ENCODE measurements around the gene VAMP5.

DNA sequence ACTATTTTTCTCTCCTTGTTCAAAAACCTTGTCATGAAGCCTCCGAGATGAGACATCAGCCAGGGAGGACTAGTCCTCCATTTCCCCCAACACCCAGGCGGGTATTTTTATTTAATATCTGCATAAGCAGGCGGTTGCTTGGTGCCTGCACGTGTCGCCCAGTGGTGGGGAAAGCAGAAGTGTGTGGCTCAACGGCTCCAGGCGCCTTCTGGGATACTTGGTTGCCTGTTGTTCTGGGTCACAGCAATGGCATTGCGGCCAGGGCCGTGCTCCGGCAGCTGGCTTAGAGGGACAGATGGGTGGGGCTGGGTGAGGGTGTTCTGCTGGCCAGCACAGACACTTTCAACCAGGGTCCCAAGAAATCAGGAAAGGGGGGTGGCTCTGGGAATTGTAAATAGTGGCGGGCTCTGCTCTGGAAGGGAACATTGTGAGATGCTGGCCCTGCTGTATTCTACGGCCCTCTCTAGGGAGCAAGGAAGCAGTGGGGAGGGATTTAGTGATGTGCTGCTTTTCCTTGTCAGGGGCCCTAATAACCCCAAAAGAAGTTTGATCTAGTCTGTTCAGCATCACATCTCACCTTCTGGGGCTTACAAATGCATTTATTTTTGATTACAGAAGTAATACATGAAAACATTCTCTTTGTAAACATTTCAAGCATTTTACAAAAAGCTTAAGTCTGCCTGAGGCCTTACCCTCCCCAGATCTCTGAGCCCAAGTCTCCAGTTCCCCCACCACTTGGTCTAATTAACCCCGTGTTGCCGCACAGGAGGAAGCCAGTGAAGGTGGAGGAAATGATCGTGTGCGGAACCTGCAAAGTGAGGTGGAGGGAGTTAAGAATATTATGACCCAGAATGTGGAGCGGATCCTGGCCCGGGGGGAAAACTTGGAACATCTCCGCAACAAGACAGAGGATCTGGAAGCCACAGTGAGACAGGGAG is 5.7 kb upstream of the VAMP5 start:
- TF ChIP-seq, protein P1, sequence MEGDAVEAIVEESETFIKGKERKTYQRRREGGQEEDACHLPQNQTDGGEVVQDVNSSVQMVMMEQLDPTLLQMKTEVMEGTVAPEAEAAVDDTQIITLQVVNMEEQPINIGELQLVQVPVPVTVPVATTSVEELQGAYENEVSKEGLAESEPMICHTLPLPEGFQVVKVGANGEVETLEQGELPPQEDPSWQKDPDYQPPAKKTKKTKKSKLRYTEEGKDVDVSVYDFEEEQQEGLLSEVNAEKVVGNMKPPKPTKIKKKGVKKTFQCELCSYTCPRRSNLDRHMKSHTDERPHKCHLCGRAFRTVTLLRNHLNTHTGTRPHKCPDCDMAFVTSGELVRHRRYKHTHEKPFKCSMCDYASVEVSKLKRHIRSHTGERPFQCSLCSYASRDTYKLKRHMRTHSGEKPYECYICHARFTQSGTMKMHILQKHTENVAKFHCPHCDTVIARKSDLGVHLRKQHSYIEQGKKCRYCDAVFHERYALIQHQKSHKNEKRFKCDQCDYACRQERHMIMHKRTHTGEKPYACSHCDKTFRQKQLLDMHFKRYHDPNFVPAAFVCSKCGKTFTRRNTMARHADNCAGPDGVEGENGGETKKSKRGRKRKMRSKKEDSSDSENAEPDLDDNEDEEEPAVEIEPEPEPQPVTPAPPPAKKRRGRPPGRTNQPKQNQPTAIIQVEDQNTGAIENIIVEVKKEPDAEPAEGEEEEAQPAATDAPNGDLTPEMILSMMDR (IDR thresholded peaks at IDR 0.05; ENCODE audit: low read depth, low read length, poor library complexity, severe bottlenecking): no peak
- TF ChIP-seq EZH2phosphoT487 (IDR thresholded peaks at IDR 0.05; ENCODE audit: borderline replicate concordance, low read length): no peak

All from DOHH2 (cell line).